GM12872 (cell line): ENCODE measurements around the gene TAS2R40.

Experiments
- TF ChIP-seq, protein P1 (sequence below): IDR thresholded peaks from 3 replicates; pipeline ENCODE4 v1.5.1; 2011; ENCODE audit warnings: low read depth, mild to moderate bottlenecking, low read length, moderate library complexity; ENCODE audit not compliant: insufficient read depth

TAS2R40 gene

DNA sequence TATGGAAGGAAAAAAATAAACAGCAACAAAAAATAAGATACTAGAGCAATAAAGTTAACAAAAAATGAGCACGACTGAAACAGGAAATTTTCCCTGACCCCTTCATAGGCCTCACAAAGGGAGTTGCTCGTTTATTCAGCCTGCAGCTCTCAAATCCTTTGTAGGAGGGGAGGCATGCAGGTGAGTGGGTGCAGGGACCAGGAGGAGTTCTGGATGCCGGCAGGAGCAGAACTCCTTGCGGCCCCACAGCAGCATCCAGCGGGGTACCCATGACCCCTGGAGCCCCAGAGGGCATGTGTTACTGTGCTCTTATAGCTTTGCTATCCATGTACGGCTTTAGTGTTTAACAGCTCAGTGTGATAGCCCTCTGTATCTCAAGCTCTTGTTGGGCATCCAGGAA, 32.8 kb upstream of the TAS2R40 start:
- TF ChIP-seq, protein P1, sequence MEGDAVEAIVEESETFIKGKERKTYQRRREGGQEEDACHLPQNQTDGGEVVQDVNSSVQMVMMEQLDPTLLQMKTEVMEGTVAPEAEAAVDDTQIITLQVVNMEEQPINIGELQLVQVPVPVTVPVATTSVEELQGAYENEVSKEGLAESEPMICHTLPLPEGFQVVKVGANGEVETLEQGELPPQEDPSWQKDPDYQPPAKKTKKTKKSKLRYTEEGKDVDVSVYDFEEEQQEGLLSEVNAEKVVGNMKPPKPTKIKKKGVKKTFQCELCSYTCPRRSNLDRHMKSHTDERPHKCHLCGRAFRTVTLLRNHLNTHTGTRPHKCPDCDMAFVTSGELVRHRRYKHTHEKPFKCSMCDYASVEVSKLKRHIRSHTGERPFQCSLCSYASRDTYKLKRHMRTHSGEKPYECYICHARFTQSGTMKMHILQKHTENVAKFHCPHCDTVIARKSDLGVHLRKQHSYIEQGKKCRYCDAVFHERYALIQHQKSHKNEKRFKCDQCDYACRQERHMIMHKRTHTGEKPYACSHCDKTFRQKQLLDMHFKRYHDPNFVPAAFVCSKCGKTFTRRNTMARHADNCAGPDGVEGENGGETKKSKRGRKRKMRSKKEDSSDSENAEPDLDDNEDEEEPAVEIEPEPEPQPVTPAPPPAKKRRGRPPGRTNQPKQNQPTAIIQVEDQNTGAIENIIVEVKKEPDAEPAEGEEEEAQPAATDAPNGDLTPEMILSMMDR: no peak

DNA sequence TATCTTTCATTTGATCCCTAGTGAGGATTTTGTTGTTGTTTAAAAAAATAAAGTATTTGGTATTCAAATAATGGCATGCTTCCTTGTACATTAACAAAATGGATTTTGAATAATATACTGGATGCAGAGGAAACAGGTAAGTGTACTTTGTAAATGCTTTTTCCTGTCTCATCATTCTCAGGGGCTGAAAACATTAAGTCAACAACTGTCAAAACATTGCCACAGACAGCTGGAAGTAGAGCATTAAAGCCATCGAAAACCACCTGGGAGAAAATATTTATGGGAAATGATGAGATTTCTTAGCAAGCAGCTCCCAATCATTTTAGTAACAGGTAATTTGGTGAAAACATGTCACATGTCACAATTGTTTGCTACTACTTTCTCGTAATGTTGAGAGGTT, 28.0 kb upstream of the TAS2R40 start:
- TF ChIP-seq, protein P1: no peak

DNA sequence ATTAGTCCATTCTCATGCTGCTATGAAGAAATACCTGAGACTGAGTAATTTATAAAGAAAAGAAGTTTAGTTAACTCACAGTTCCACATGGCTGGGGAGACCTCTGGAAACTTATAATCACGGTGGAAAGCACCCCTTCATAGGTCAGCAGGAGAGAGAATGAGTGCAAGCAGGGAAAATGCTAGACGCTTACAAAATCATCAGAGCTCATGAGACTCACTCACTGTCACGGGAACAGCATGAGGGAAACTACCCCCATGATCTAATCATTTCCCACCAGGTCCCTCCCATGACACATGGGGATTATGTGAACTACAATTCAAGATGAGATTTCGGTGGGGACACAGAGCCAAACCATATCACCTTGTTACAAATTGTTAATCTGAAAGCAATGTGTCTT, 22.8 kb upstream of the TAS2R40 start:
- TF ChIP-seq, protein P1: no peak

DNA sequence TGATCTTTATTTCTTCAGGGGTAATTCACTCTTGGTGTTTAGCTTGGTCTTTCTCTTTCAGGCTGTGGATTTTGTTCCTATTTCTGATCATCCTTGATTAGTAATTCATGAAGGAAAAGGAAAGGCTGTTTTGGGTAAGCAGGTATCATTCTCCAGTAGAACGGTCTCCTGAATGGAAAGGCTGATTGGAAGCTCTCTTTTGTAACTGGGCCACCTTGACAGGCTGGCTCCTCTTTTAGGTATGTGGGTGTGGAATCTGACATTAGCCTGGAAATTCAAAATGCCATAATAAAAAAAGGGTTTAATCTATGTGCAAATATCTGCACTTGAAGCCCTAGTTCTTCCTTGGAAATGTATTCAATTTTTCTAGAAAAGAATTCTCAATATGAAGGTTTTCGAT, 19.7 kb upstream of the TAS2R40 start:
- TF ChIP-seq, protein P1: no peak

DNA sequence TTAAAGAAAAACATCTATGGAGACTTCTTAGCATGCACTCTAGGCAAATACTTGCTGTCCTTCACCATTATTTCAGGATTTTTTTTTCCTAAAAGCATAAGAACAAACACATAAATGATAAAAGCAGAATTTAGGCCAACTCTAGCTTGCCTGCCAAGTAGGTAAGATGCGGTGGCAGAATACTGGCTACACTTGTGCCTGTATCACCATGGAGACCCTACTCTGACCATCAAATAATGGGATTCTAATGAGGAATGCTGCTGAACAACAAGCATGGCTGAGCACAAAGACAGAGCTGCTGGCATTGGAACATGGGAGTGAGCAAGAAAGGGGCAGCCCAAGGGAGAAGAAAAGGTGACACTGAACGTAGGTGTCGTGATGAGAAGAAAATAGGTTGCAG, 18.5 kb upstream of the TAS2R40 start:
- TF ChIP-seq, protein P1: no peak

DNA sequence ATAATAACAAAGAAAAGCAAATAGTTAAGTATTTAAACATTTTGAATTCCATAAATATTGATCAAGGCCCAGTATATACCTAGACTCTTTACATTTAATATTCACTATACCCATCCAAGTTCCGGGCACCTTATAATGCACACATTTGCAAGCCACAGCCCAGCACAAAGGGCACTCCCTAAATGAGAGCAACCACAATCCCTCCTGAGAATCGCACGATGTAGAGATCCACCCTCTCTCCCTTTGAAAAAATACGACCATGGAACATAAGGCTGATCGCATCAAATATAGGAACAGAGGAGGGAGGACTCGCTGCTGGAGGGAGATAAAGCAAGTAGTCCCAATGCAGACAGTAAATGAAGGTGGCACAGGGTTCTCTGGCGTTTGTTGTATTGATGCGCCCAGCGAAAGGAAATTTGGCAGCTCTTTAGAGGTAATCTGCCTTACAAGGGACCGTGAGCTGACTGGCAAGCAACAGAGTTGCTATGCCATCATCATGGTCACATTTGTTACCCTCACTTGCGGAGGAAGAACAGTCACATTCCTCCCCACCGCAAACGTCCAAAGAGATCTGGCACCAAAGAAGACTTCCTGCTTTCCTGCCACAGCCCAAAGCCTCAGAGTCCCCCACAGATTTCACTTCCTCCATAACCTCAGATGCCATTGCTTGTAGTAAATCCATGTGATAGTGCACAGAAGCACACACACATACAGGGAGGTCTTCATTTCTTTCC, 16.1 kb upstream of the TAS2R40 start:
- TF ChIP-seq, protein P1: no peak

DNA sequence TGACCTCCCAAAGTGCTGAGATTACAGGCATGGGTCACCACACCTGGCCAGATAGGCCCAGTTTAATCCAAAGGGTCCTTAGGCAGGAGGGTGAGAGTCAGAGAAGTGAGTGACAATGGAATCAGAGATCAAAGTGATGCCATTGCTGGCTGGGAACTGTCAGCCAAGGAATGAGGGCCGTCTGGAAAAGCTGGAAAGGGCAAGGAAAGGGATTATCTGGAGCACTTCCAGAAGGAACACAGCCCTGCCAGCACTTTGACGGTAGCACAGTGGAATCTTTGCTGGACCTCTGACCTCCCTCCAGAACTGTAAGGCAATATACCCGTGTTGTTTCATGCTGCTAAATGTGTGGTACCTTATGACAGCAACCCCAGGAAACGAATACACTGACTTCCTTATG, 11.3 kb upstream of the TAS2R40 start:
- TF ChIP-seq, protein P1: no peak
